WTC11 (cell line): ENCODE measurements around the gene ZSCAN18. TPM values are rescaled to one million over a fixed set of nuclear protein-coding genes. Genes with fewer than 3 reads are reported as not detected.

Source experiments
- ATAC-seq: fragments of 200-7000 bp; cut with Tn5 transposase; 2 replicates; pipeline ENCODE4 v1.10.0; 2021; ENCODE audit warnings: mild to moderate bottlenecking, moderate library complexity
- CTCF ChIA-PET: fragments of 300-600 bp; sonication (Branson Sonifier 250); formaldehyde crosslinking; loops from one replicate; lab custom pipeline; 2021; ENCODE audit warnings: antibody characterized with exemption; lab: Charles Lee
- POLR2A ChIA-PET: fragments of 350-600 bp; sonication (Branson Sonifier 250); formaldehyde crosslinking; loops from one replicate; lab custom pipeline; 2021; ENCODE audit warnings: antibody characterized with exemption; lab: Charles Lee
- DNase-seq: peaks from one replicate; pipeline ENCODE4 v3.0.0; 2021; ENCODE audit warnings: low spot score
- H3K27ac Mint-ChIP-seq: 2 replicates; pipeline ENCODE4 v1.8.0; 2021; ENCODE audit warnings: mixed read lengths
- H3K27me3 Mint-ChIP-seq: 2 replicates; pipeline ENCODE4 v1.8.0; 2021; ENCODE audit warnings: low read depth, mild to moderate bottlenecking, moderate library complexity, mixed read lengths
- H3K36me3 Mint-ChIP-seq: 2 replicates; pipeline ENCODE4 v1.8.0; 2021; ENCODE audit warnings: mixed read lengths
- H3K4me1 Mint-ChIP-seq: 2 replicates; pipeline ENCODE4 v1.8.0; 2022; ENCODE audit warnings: mixed read lengths
- H3K4me3 Mint-ChIP-seq: 2 replicates; pipeline ENCODE4 v1.8.0; 2021; ENCODE audit warnings: mild to moderate bottlenecking, moderate library complexity, mixed read lengths
- H3K9me3 Mint-ChIP-seq: 2 replicates; pipeline ENCODE4 v1.8.0; 2021; ENCODE audit warnings: mixed read lengths
- ATF1 ChIP-seq: sonication (generic); formaldehyde crosslinking; IDR thresholded peaks from 2 replicates; pipeline ENCODE4 v1.8.1; 2023; ENCODE audit warnings: mild to moderate bottlenecking, moderate library complexity, missing genetic modification reagents
- CBFB ChIP-seq: sonication (generic); formaldehyde crosslinking; IDR thresholded peaks from 2 replicates; pipeline ENCODE4 v1.8.1; 2022; ENCODE audit warnings: mild to moderate bottlenecking, low read depth, missing genetic modification reagents
- CDX4 ChIP-seq: fragments of 250-450 bp; sonication (Bioruptor Pico); IDR thresholded peaks from 2 replicates; pipeline ENCODE4 v1.9.0; 2021; ENCODE audit warnings: moderate library complexity, mild to moderate bottlenecking, inconsistent platforms, borderline replicate concordance
- E2F5 ChIP-seq: sonication (generic); formaldehyde crosslinking; IDR thresholded peaks from 2 replicates; pipeline ENCODE4 v1.8.1; 2022; ENCODE audit warnings: mild to moderate bottlenecking, moderate library complexity, missing genetic modification reagents
- EMX1 ChIP-seq: fragments of 250-450 bp; sonication (Bioruptor Pico); IDR thresholded peaks from 2 replicates; pipeline ENCODE4 v1.8.0; 2021; ENCODE audit warnings: mild to moderate bottlenecking
- FOXJ3 ChIP-seq: sonication (generic); formaldehyde crosslinking; IDR thresholded peaks from 2 replicates; pipeline ENCODE4 v1.9.0; 2021; ENCODE audit warnings: missing genetic modification reagents, mild to moderate bottlenecking, borderline replicate concordance
- HMGA2 ChIP-seq: fragments of 250-450 bp; sonication (Bioruptor Pico); IDR thresholded peaks from 2 replicates; pipeline ENCODE4 v1.4.0; 2021; ENCODE audit warnings: mild to moderate bottlenecking, moderate library complexity
- MAX ChIP-seq: sonication (generic); formaldehyde crosslinking; IDR thresholded peaks from 2 replicates; pipeline ENCODE4 v1.8.0; 2022; ENCODE audit warnings: mild to moderate bottlenecking, missing genetic modification reagents
- MXD4 ChIP-seq: fragments of 250-450 bp; sonication (Bioruptor Pico); IDR thresholded peaks from 2 replicates; pipeline ENCODE4 v1.8.0; 2021; ENCODE audit warnings: mild to moderate bottlenecking, moderate library complexity, borderline replicate concordance
- NR3C1 ChIP-seq: sonication (generic); formaldehyde crosslinking; conservative IDR thresholded peaks from 2 replicates; pipeline ENCODE4 v1.8.1; 2023; ENCODE audit warnings: low read depth, mild to moderate bottlenecking, missing genetic modification reagents
- SP1 ChIP-seq: sonication (generic); formaldehyde crosslinking; conservative IDR thresholded peaks from 2 replicates; pipeline ENCODE4 v1.8.1; 2022; ENCODE audit warnings: missing genetic modification reagents
- STAT6 ChIP-seq: sonication (generic); formaldehyde crosslinking; conservative IDR thresholded peaks from 2 replicates; pipeline ENCODE4 v1.8.1; 2023; ENCODE audit warnings: mild to moderate bottlenecking, low read depth, missing genetic modification reagents, moderate library complexity
- TP53 ChIP-seq: sonication (generic); formaldehyde crosslinking; IDR thresholded peaks from 2 replicates; pipeline ENCODE4 v1.8.1; 2023; ENCODE audit warnings: mild to moderate bottlenecking, missing genetic modification reagents
- ZNF281 ChIP-seq: sonication (generic); formaldehyde crosslinking; IDR thresholded peaks from 2 replicates; pipeline ENCODE4 v1.8.0; 2023; ENCODE audit warnings: mild to moderate bottlenecking, missing genetic modification reagents
- ZNF396 ChIP-seq: fragments of 250-450 bp; sonication (Bioruptor Pico); IDR thresholded peaks from 2 replicates; pipeline ENCODE4 v1.8.0; 2021; ENCODE audit warnings: mild to moderate bottlenecking, moderate library complexity, borderline replicate concordance
- ZNF512 ChIP-seq: sonication (generic); formaldehyde crosslinking; IDR thresholded peaks from 2 replicates; pipeline ENCODE4 v1.8.1; 2022; ENCODE audit warnings: missing genetic modification reagents, borderline replicate concordance
- total RNA-seq: library from RNA; stranded (reverse); gene quantifications from 3 replicates; pipeline ENCODE4 v1.2.3, GENCODE V29; 2021

The ZSCAN18 gene
- total RNA-seq, 1 experiment from 2014 or later: 55.9 TPM

GRCh38 chr19:58056861-58057260, 41.2 kb downstream of the ZSCAN18 start:
- DNase-seq: no peak
- no peak overlapping the region for H3K27ac Mint-ChIP-seq

GRCh38 chr19:58056261-58056660, 41.8 kb downstream of the ZSCAN18 start:
- no peak for ATAC-seq
- peaks cover 18% of the 10 kb centered on the region for H3K9me3 Mint-ChIP-seq
- DNase-seq: no peak
- ChIA-PET POLR2A (no interaction called here), CTCF (interaction anchor here (1.7 to 2.9 kb wide), 3 partner anchors 12 to 36 kb away, joined by 14 to 48 read pairs (median 25); no protein-coding TSS in a partner anchor)
- peaks cover 12% of the 10 kb centered on the region for H3K27me3 Mint-ChIP-seq
- no peak overlapping the region for H3K27ac Mint-ChIP-seq
- peaks cover 17% of the 10 kb centered on the region for H3K36me3 Mint-ChIP-seq
- peaks cover 26% of the 10 kb centered on the region for H3K4me1 Mint-ChIP-seq
- no peak overlapping the region for H3K4me3 Mint-ChIP-seq
- TF ChIP-seq CDX4 (CRISPR knock-in tag): no peak
- no peak for TF ChIP-seq MXD4 (CRISPR knock-in tag)
- no peak for TF ChIP-seq ZNF512 (CRISPR knock-in tag)
- TF ChIP-seq ZNF281 (CRISPR knock-in tag): no peak

More at GRCh38 chr19:58056861-58057260, 41.2 kb downstream of the ZSCAN18 start:
- CTCF ChIA-PET: interaction anchor here (3.3 to 3.5 kb wide), 2 partner anchors 14 to 35 kb away, joined by 16 to 30 read pairs; no protein-coding TSS in a partner anchor
- no peak overlapping the region for H3K4me3 Mint-ChIP-seq
- ATAC-seq: no peak
- H3K27me3 Mint-ChIP-seq: peaks cover 7% of the 10 kb centered on the region
- H3K36me3 Mint-ChIP-seq: peaks cover 13% of the 10 kb centered on the region
- H3K4me1 Mint-ChIP-seq: peaks cover 26% of the 10 kb centered on the region
- POLR2A ChIA-PET: interaction anchor here (0.6 kb wide), 1 partner anchor 90 kb away, joined by 7 read pairs; no protein-coding TSS in a partner anchor
- TF ChIP-seq ZNF396 (CRISPR knock-in tag): no peak
- no peak for TF ChIP-seq STAT6
- TF ChIP-seq MXD4 (CRISPR knock-in tag): no peak
- TF ChIP-seq MAX (CRISPR knock-in tag): no peak
- TF ChIP-seq ATF1 (CRISPR knock-in tag): no peak
- TF ChIP-seq E2F5 (CRISPR knock-in tag): no peak
- no peak for TF ChIP-seq EMX1 (CRISPR knock-in tag)
- TF ChIP-seq CBFB: no peak
- TF ChIP-seq SP1: no peak
- no peak for TF ChIP-seq TP53 (CRISPR knock-in tag)
- no peak for TF ChIP-seq HMGA2 (CRISPR knock-in tag)
- no peak for TF ChIP-seq ZNF281 (CRISPR knock-in tag)
- no peak for TF ChIP-seq FOXJ3 (CRISPR knock-in tag)
- no peak for TF ChIP-seq NR3C1 (CRISPR knock-in tag)
- peaks cover 14% of the 10 kb centered on the region for H3K9me3 Mint-ChIP-seq
